Measurements from ENCODE around the gene NUMBL. TPM values are rescaled to one million over a fixed set of nuclear protein-coding genes. Genes with fewer than 3 reads are reported as not detected.

The NUMBL gene
- polyA plus RNA-seq, 1 donor from 2014 or later: 20.5 TPM

DNA sequence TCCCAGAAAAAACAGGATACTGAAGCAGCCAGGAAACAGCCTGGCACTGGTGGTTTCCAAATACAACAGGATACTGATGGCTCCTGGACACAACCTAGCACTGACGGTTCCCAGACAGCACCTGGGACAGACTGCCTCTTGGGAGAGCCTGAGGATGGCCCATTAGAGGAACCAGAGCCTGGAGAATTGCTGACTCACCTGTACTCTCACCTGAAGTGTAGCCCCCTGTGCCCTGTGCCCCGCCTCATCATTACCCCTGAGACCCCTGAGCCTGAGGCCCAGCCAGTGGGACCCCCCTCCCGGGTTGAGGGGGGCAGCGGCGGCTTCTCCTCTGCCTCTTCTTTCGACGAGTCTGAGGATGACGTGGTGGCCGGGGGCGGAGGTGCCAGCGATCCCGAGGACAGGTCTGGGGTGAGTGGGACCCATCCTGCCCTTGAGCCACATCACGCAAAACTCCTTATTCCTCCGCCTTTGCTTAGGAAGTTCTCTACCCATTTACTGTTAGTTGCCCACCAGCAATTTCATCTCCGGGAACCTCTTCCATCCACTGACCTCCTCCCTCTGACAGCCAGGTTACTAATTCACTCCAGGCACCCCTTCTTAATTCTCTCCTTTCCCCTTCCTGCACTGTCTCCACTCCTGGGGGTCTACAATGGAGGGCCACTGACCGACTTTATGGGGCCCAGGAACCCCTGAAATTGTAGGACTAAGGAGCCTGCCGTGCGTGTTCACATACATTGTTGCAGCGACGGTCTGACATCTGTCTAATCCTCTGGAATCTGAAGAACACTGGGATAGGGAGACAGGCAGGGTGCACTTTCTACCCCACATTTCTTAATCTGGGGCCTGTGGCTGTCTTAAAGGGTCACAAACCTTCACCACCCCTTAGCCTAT lies 27.7 kb upstream of the NUMBL start:
- H3K9me2 ChIP-seq (ENCODE audit: insufficient read depth, low read length): no peaks in the 10 kb centered on the region
- H3K4me3 ChIP-seq (ENCODE audit: low read length): peak overlapping the region; percentile 97
- no peaks in the 10 kb centered on the region for H3K27me3 ChIP-seq (ENCODE audit: insufficient read depth, low read depth, low read length)
- no peaks in the 10 kb centered on the region for H4K20me1 ChIP-seq (ENCODE audit: insufficient read depth)
- H3K4me2 ChIP-seq (ENCODE audit: low read length): peak overlapping the region; percentile 90
- H3K36me3 ChIP-seq (ENCODE audit: insufficient read depth, low read length): no peaks in the 10 kb centered on the region
- H3F3A ChIP-seq (ENCODE audit: insufficient read depth, low read length, poor library complexity, severe bottlenecking): peaks cover 4% of the 10 kb centered on the region
- TF ChIP-seq MXI1 (conservative IDR thresholded peaks at IDR 0.05; ENCODE audit: poor library complexity, severe bottlenecking): no peak
- H3K9ac ChIP-seq (ENCODE audit: low read length): peak overlapping the region; percentile 84
- no peaks in the 10 kb centered on the region for H3K9me3 ChIP-seq (ENCODE audit: low read length)
- peak overlapping the region; percentile 96 for H3K27ac ChIP-seq (ENCODE audit: low read length)
- H2AFZ ChIP-seq (ENCODE audit: low read depth, low read length): no peak overlapping the region
- H3K79me2 ChIP-seq (replicated peaks; ENCODE audit: insufficient read depth, low read length): peaks cover 36% of the 10 kb centered on the region

DNA sequence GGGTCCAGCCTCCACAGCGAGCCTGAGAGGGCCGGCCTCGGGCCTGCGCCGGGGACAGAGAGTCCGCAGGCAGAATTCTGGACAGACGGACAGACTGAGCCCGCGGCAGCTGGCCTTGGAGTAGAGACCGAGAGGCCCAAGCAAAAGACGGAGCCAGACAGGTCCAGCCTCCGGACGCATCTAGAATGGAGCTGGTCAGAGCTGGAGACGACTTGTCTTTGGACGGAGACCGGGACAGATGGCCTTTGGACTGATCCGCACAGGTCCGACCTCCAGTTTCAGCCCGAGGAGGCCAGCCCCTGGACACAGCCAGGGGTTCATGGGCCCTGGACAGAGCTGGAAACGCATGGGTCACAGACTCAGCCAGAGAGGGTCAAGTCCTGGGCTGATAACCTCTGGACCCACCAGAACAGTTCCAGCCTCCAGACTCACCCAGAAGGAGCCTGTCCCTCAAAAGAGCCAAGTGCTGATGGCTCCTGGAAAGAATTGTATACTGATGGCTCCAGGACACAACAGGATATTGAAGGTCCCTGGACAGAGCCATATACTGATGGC lies 27.0 kb upstream of the NUMBL start:
- no peaks in the 10 kb centered on the region for H3K27me3 ChIP-seq (ENCODE audit: insufficient read depth, low read depth, low read length)
- peak overlapping the region; percentile 96 for H3K27ac ChIP-seq (ENCODE audit: low read length)
- H4K20me1 ChIP-seq (ENCODE audit: insufficient read depth): no peaks in the 10 kb centered on the region
- H3K4me2 ChIP-seq (ENCODE audit: low read length): peak overlapping the region; percentile 90
- peak overlapping the region; percentile 84 for H3K9ac ChIP-seq (ENCODE audit: low read length)
- peak overlapping the region; percentile 32 for H2AFZ ChIP-seq (ENCODE audit: low read depth, low read length)
- H3K9me2 ChIP-seq (ENCODE audit: insufficient read depth, low read length): no peaks in the 10 kb centered on the region
- H3F3A ChIP-seq (ENCODE audit: insufficient read depth, low read length, poor library complexity, severe bottlenecking): peaks cover 4% of the 10 kb centered on the region
- H3K9me3 ChIP-seq (ENCODE audit: low read length): no peaks in the 10 kb centered on the region
- H3K4me3 ChIP-seq (ENCODE audit: low read length): peak overlapping the region; percentile 97
- no peaks in the 10 kb centered on the region for H3K36me3 ChIP-seq (ENCODE audit: insufficient read depth, low read length)
- TF ChIP-seq RAD21 (conservative IDR thresholded peaks at IDR 0.05) (no peak), REST (IDR thresholded peaks at IDR 0.05; ENCODE audit: borderline replicate concordance) (no peak)
- H3K79me2 ChIP-seq (replicated peaks; ENCODE audit: insufficient read depth, low read length): peaks cover 35% of the 10 kb centered on the region

GRCh38 chr19:40716482-40717324 lies 26.3 kb upstream of the NUMBL start, which contains the start of the genes COQ8B and ITPKC:
Gene COQ8B (minus strand): TSS chr19:40716886. CDS start chr19:40714632, 2,254 bp downstream.
Gene ITPKC (plus strand): TSS chr19:40717112. CDS start chr19:40717136, 24 bp downstream.
- no peaks in the 10 kb centered on the region for H3K9me2 ChIP-seq (ENCODE audit: insufficient read depth, low read length)
- H4K20me1 ChIP-seq (ENCODE audit: insufficient read depth): no peaks in the 10 kb centered on the region
- no peaks in the 10 kb centered on the region for H3K27me3 ChIP-seq (ENCODE audit: insufficient read depth, low read depth, low read length)
- peak within 1 kb of the TSS; percentile 48 for H2AFZ ChIP-seq (ENCODE audit: low read depth, low read length)
- H3K9me3 ChIP-seq (ENCODE audit: low read length): no peaks in the 10 kb centered on the region
- peak within 1 kb of the TSS; percentile 97 for H3K4me3 ChIP-seq (ENCODE audit: low read length)
- no peaks in the 10 kb centered on the region for H3K36me3 ChIP-seq (ENCODE audit: insufficient read depth, low read length)
- peak; percentile 55 for TF ChIP-seq TAF1 (IDR thresholded peaks at IDR 0.05; ENCODE audit: low read depth)
- peak; percentile 32 for TF ChIP-seq RAD21 (conservative IDR thresholded peaks at IDR 0.05)
- TF ChIP-seq POLR2AphosphoS5 (IDR thresholded peaks at IDR 0.05): peak; percentile 96
- TF ChIP-seq EP300 (conservative IDR thresholded peaks at IDR 0.05; ENCODE audit: poor library complexity, severe bottlenecking): peak; percentile 58
- TF ChIP-seq CTCF (IDR thresholded peaks at IDR 0.05; ENCODE audit: poor library complexity, severe bottlenecking): peak; percentile 72
- peak; percentile 13 for TF ChIP-seq REST (IDR thresholded peaks at IDR 0.05; ENCODE audit: borderline replicate concordance)
- TF ChIP-seq SMC3 (conservative IDR thresholded peaks at IDR 0.05; ENCODE audit: poor library complexity): peak; percentile 33
- TF ChIP-seq MXI1 (conservative IDR thresholded peaks at IDR 0.05; ENCODE audit: poor library complexity, severe bottlenecking): peak; percentile 85
- no peak for TF ChIP-seq EZH2 (IDR thresholded peaks at IDR 0.05; ENCODE audit: borderline replicate concordance, insufficient read depth, low read length, poor library complexity, severe bottlenecking)
- peak within 1 kb of the TSS; percentile 100 for H3K4me2 ChIP-seq (ENCODE audit: low read length)
- H3K27ac ChIP-seq (ENCODE audit: low read length): peak within 1 kb of the TSS; percentile 96
- H3F3A ChIP-seq (ENCODE audit: insufficient read depth, low read length, poor library complexity, severe bottlenecking): peaks cover 4% of the 10 kb centered on the region
- H3K79me2 ChIP-seq (replicated peaks; ENCODE audit: insufficient read depth, low read length): peaks cover 32% of the 10 kb centered on the region
- H3K9ac ChIP-seq (ENCODE audit: low read length): peak within 1 kb of the TSS; percentile 84

All from neural cell (in vitro differentiated cells).